Type B pancreatic cell (in vitro differentiated cells): ENCODE results near the gene RBP4. TPM values are rescaled to one million over a fixed set of nuclear protein-coding genes. Genes with fewer than 3 reads are reported as not detected.

ENCODE experiments used
- DNase-seq: peaks from one replicate; pipeline ENCODE4 v3.0.0; 2021; ENCODE audit warnings: mixed read lengths; ENCODE audit not compliant: unreplicated experiment; ENCODE audit errors: extremely low spot score
- H3K27ac Mint-ChIP-seq: 2 replicates; pipeline ENCODE4 v1.8.0; 2021; ENCODE audit warnings: mild to moderate bottlenecking, mixed read lengths
- H3K27me3 Mint-ChIP-seq: 2 replicates; pipeline ENCODE4 v1.8.0; 2021; ENCODE audit warnings: mixed read lengths
- H3K36me3 Mint-ChIP-seq: 2 replicates; pipeline ENCODE4 v1.8.0; 2021; ENCODE audit warnings: mixed read lengths
- H3K4me1 Mint-ChIP-seq: one replicate; pipeline ENCODE4 v1.8.0; 2021; ENCODE audit warnings: mixed read lengths; ENCODE audit not compliant: unreplicated experiment
- H3K4me3 Mint-ChIP-seq: 2 replicates; pipeline ENCODE4 v1.8.0; 2021; ENCODE audit warnings: mild to moderate bottlenecking, mixed read lengths
- H3K9me3 Mint-ChIP-seq: 2 replicates; pipeline ENCODE4 v1.8.0; 2021; ENCODE audit warnings: mixed read lengths
- CTCF ChIP-seq: fragments of 200-600 bp; sonication (generic); conservative IDR thresholded peaks from 2 replicates; pipeline ENCODE4 v1.5.0; 2021; ENCODE audit warnings: antibody characterized with exemption, mild to moderate bottlenecking
- total RNA-seq: library from RNA; stranded (reverse); gene quantifications from 2 replicates; pipeline ENCODE4 v1.2.1, GENCODE V29; 2021; ENCODE audit warnings: low replicate concordance

RBP4 gene
- total RNA-seq, 1 donor from 2014 or later = 30.3 TPM

- Mint-ChIP-seq H3K4me3 (no peak overlapping the region), H3K27me3 (peaks cover 22% of the 10 kb centered on the region), H3K27ac (no peak overlapping the region), H3K9me3 (no peaks in the 10 kb centered on the region), H3K36me3 (no peaks in the 10 kb centered on the region), H3K4me1 (peaks cover 4% of the 10 kb centered on the region)
- DNase-seq = no peak
- no peak for TF ChIP-seq CTCF
Observed at GRCh38 chr10:93591065-93591808, 9.8 kb downstream of the RBP4 start.

GRCh38 chr10:93590638-93591037 lies 10.4 kb downstream of the RBP4 start:
- H3K4me1 Mint-ChIP-seq = peaks cover 4% of the 10 kb centered on the region
- H3K27ac Mint-ChIP-seq = no peak overlapping the region
- peaks cover 26% of the 10 kb centered on the region for H3K27me3 Mint-ChIP-seq
- TF ChIP-seq CTCF = no peak
- H3K36me3 Mint-ChIP-seq = no peaks in the 10 kb centered on the region
- no peak for DNase-seq
- H3K9me3 Mint-ChIP-seq = no peaks in the 10 kb centered on the region
- H3K4me3 Mint-ChIP-seq = no peak overlapping the region

- H3K4me3 Mint-ChIP-seq = no peak overlapping the region
- no peak for TF ChIP-seq CTCF
- H3K27ac Mint-ChIP-seq = no peak overlapping the region
- peaks cover 4% of the 10 kb centered on the region for H3K4me1 Mint-ChIP-seq
- no peaks in the 10 kb centered on the region for H3K36me3 Mint-ChIP-seq
- DNase-seq = no peak
- H3K9me3 Mint-ChIP-seq = no peaks in the 10 kb centered on the region
- peaks cover 22% of the 10 kb centered on the region for H3K27me3 Mint-ChIP-seq
Observed at GRCh38 chr10:93589648-93590562, 11.1 kb downstream of the RBP4 start.

DNA sequence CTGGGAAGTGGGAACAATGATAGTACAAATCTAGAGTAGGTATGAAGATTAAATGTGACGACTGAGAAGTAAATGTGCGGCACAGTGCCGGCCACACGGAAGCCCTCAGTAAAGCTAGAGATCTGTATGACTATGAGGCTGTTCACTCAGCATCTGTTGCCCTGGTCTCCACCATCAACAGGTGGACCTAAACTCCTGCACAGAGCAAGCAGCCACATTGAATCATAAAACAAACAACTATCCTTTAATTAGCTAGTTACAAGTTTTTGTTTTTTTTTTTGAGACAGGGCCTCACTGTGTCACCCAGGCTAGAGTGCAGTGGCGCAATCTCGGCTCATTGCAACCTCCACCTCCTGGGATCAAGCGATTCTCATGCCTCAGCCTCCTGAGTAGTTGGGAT lies 16.6 kb downstream of the RBP4 start:
- no peak overlapping the region for H3K27ac Mint-ChIP-seq
- H3K27me3 Mint-ChIP-seq = peaks cover 25% of the 10 kb centered on the region
- H3K4me1 Mint-ChIP-seq = peaks cover 7% of the 10 kb centered on the region
- H3K4me3 Mint-ChIP-seq = no peak overlapping the region
- TF ChIP-seq CTCF = no peak
- H3K9me3 Mint-ChIP-seq = no peaks in the 10 kb centered on the region
- H3K36me3 Mint-ChIP-seq = peaks cover 5% of the 10 kb centered on the region
- no peak for DNase-seq

DNA sequence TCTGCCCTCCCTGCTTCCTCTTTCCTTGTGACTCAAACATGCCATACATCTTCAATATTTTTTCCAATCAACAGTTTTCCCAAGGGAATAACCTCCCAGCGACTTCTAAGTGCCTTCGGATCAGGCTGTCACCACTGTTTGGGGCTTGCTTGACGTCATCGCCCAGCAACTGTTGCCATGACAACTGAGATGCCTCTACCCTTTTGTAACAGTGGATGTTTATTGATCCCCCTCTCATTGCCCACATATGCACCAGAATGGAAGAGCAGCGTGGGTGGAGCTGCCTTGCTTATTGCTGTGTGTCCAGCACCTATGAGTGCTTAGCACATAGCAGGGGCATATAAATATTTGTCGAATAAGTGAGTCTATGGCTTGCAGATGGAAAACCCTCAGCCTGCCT lies 20.2 kb downstream of the RBP4 start:
- Mint-ChIP-seq H3K27ac (no peak overlapping the region), H3K36me3 (peaks cover 5% of the 10 kb centered on the region), H3K27me3 (peaks cover 16% of the 10 kb centered on the region), H3K9me3 (no peaks in the 10 kb centered on the region), H3K4me1 (peaks cover 11% of the 10 kb centered on the region), H3K4me3 (peak overlapping the region; percentile 44)
- no peak for DNase-seq
- TF ChIP-seq CTCF = no peak
